Mucosa of rectum (tissue), 2 donors: Measurements from ENCODE around the gene KRT76.

Experiments
- H3K27ac ChIP-seq, 2 donors: one replicate each; pipeline ENCODE4 v1.7.0; 2013; ENCODE audit warnings: inconsistent platforms in 2 of 2, low read depth in 2 of 2, low read length in 2 of 2
- H3K27me3 ChIP-seq, 2 donors: one replicate each; pipeline ENCODE4 v1.7.0; 2013; ENCODE audit warnings: low read length in 2 of 2; ENCODE audit not compliant: control insufficient read depth in 2 of 2, insufficient read depth in 2 of 2
- H3K36me3 ChIP-seq, 2 donors: one replicate each; pipeline ENCODE4 v1.7.0; 2013; ENCODE audit warnings: low read length in 2 of 2; ENCODE audit not compliant: control insufficient read depth in 2 of 2, insufficient read depth in 2 of 2
- H3K4me1 ChIP-seq, 2 donors: one replicate each; pipeline ENCODE4 v1.7.0; 2013; ENCODE audit warnings: low read length in 2 of 2, mild to moderate bottlenecking in 1 of 2; ENCODE audit not compliant: control insufficient read depth in 2 of 2, insufficient read depth in 2 of 2
- H3K4me3 ChIP-seq, 2 donors: one replicate each; pipeline ENCODE4 v1.7.0; 2013; ENCODE audit warnings: low read length in 2 of 2
- H3K9ac ChIP-seq, 2 donors: one replicate each; pipeline ENCODE4 v1.7.0; 2013; ENCODE audit warnings: low read length in 2 of 2, low read depth in 1 of 2, mild to moderate bottlenecking in 1 of 2
- H3K9me3 ChIP-seq, 2 donors: one replicate each; pipeline ENCODE4 v1.7.0; 2013; ENCODE audit warnings: low read length in 2 of 2; ENCODE audit not compliant: control insufficient read depth in 2 of 2
- donor health status: healthy.
- donor health status: Normal muscosa, but diverticular disease.

Gene KRT76

GRCh38 chr12:52789637-52790426 is 12.7 kb upstream of the KRT76 start:
- Histone ChIP-seq H3K27ac (no peak overlapping the region), H3K4me1 (no peaks in the 10 kb centered on the region), H3K27me3 (peaks cover 10 to 27% of the 10 kb centered on the region in 2 donors), H3K9ac (no peak overlapping the region), H3K36me3 (no peaks in the 10 kb centered on the region), H3K4me3 (no peak overlapping the region), H3K9me3 (no peaks in the 10 kb centered on the region)

DNA sequence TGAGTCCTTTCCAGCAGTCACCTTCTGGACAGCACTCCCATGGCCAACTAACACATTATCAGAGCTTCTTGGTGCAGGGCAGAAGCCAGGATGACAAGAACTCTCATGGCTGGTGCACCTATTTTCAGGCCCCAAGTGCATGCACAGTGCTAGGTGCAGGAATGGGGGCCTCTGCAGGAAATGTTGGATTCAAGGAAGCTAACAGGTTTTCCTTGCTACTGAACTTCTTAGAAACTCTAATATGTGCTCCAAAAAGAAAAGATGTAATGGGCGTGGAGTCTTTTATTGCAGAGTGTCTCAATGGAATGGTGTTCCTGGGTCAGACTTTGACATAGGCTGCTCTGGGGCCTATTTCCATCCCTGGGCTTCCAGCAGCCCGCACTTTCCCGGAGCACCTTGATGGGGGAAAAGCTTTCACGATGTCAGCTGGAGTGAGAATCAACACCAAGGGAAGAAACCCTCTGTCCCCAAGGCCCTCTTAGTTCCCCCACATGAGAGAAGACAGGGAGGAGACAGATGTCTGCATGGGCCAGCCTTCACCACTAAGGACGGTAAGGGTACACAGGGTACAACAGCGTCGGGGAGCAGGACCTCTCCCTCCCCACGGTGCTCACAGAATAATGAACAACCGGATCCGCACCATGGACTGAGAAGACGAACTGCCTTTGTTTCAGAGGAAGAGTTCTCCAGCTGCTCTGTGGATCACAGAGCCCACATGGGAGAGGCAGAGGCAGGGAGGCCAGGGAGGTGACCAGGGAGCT is 11.9 kb upstream of the KRT76 start:
- Histone ChIP-seq H3K9me3 (no peaks in the 10 kb centered on the region), H3K4me1 (no peaks in the 10 kb centered on the region), H3K9ac (no peak overlapping the region), H3K36me3 (no peaks in the 10 kb centered on the region), H3K27me3 (peaks cover 12 to 24% of the 10 kb centered on the region in 2 donors), H3K4me3 (no peak overlapping the region), H3K27ac (no peak overlapping the region)

GRCh38 chr12:52788192-52788875 is 11.2 kb upstream of the KRT76 start:
- Histone ChIP-seq H3K4me3 (no peak overlapping the region), H3K27me3 (peaks cover 13 to 22% of the 10 kb centered on the region in 2 donors), H3K36me3 (no peaks in the 10 kb centered on the region), H3K4me1 (no peaks in the 10 kb centered on the region), H3K9ac (no peak overlapping the region), H3K9me3 (no peaks in the 10 kb centered on the region), H3K27ac (no peak overlapping the region)

- H3K27ac ChIP-seq = no peak overlapping the region
- peaks cover 13 to 22% of the 10 kb centered on the region in 2 donors for H3K27me3 ChIP-seq
- H3K4me3 ChIP-seq = no peak overlapping the region
- H3K9ac ChIP-seq = no peak overlapping the region
- no peaks in the 10 kb centered on the region for H3K4me1 ChIP-seq
- no peaks in the 10 kb centered on the region for H3K36me3 ChIP-seq
- H3K9me3 ChIP-seq = no peaks in the 10 kb centered on the region
Measured at GRCh38 chr12:52787324-52788191, 10.4 kb upstream of the KRT76 start.

DNA sequence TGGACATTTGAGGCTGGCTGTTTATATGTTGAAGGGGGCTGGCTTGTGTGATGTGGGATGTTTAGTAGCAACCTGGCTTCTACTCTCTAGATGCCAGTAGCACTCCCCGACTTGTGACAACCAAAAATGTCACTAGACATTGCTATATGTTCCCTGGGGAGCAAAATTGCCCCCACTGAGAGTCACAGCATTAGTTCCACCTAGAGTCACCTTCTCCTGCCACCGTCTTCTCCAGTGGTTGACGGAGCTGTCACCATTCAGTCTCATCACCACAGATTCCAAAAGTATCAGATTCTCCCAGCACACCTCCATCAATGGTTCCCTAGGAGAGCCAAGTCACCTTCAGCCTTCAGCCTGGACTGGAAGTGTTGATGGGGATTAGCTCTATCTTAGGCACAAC is 7.8 kb upstream of the KRT76 start:
- Histone ChIP-seq H3K27me3 (peaks cover 10 to 18% of the 10 kb centered on the region in 2 donors), H3K27ac (no peak overlapping the region), H3K4me3 (no peak overlapping the region), H3K36me3 (no peaks in the 10 kb centered on the region), H3K4me1 (no peaks in the 10 kb centered on the region), H3K9me3 (no peaks in the 10 kb centered on the region), H3K9ac (no peak overlapping the region)

- no peaks in the 10 kb centered on the region for H3K9me3 ChIP-seq
- no peaks in the 10 kb centered on the region for H3K4me1 ChIP-seq
- H3K4me3 ChIP-seq = no peak overlapping the region
- no peak overlapping the region for H3K27ac ChIP-seq
- H3K36me3 ChIP-seq = no peaks in the 10 kb centered on the region
- peaks cover 3 to 9% of the 10 kb centered on the region in 2 donors for H3K27me3 ChIP-seq
- no peak overlapping the region for H3K9ac ChIP-seq
Measured at GRCh38 chr12:52783563-52784316, 6.6 kb upstream of the KRT76 start.

DNA sequence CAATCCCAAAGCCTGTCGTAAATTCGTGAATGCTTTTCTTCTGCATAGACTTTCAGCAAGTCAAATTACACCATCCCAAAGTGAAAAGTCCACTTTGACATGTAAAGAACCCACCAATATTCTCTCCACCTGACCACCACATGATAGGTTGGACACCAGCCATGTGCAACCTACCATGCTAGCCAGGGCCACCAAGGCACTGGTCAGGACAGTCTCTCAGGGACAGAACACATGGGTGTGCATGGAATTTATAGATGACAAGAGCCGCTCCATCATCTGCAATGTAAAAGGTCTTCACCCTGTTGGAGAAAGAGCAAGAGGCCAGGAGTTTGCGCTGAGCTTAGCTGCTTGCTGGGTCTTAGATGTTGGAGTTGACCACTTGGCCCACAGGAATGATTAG is 5.4 kb upstream of the KRT76 start:
- H3K27ac ChIP-seq = no peak overlapping the region
- no peaks in the 10 kb centered on the region for H3K36me3 ChIP-seq
- H3K27me3 ChIP-seq = peaks cover 3 to 8% of the 10 kb centered on the region in 2 donors
- H3K4me3 ChIP-seq = no peak overlapping the region
- no peak overlapping the region for H3K9ac ChIP-seq
- no peaks in the 10 kb centered on the region for H3K9me3 ChIP-seq
- no peaks in the 10 kb centered on the region for H3K4me1 ChIP-seq

GRCh38 chr12:52781399-52782082 is 4.4 kb upstream of the KRT76 start:
- Histone ChIP-seq H3K27ac (no peak overlapping the region), H3K9ac (no peak overlapping the region), H3K27me3 (peaks cover 3 to 8% of the 10 kb centered on the region in 2 donors), H3K9me3 (no peaks in the 10 kb centered on the region), H3K36me3 (no peaks in the 10 kb centered on the region), H3K4me3 (no peak overlapping the region), H3K4me1 (no peaks in the 10 kb centered on the region)

- no peaks in the 10 kb centered on the region for H3K4me1 ChIP-seq
- no peaks in the 10 kb centered on the region for H3K36me3 ChIP-seq
- peaks cover 5 to 7% of the 10 kb centered on the region in 2 donors for H3K27me3 ChIP-seq
- H3K9ac ChIP-seq = no peak overlapping the region
- H3K27ac ChIP-seq = no peak overlapping the region
- no peaks in the 10 kb centered on the region for H3K9me3 ChIP-seq
- H3K4me3 ChIP-seq = no peak overlapping the region
Measured at GRCh38 chr12:52779914-52780313, 2.8 kb upstream of the KRT76 start.
